ENCODE results near the gene AKR1B15. TPM values are rescaled to one million over a fixed set of nuclear protein-coding genes. Genes with fewer than 3 reads are reported as not detected.

Gene AKR1B15
- total RNA-seq, 1 experiment from 2014 or later: not detected

- DNase-seq (ENCODE audit: low read depth, low spot score) (no peak), ATAC-seq (no peak)
- Histone ChIP-seq H3K4me3 (replicated peaks in 1 of 2; ENCODE audit: low read depth in 1 of 2, low read length in 2 of 2) (no peak overlapping the region), H2AFZ (ENCODE audit: low read depth, low read length, poor library complexity, severe bottlenecking) (no peak overlapping the region), H3K4me2 (ENCODE audit: low read length) (no peak overlapping the region), H3K9me3 (ENCODE audit: control insufficient read depth in 1 of 2, insufficient read depth in 1 of 2, low read depth in 1 of 2, low read length in 2 of 2) (no peaks in the 10 kb centered on the region), H3K27me3 (ENCODE audit: insufficient read depth, low read length) (no peaks in the 10 kb centered on the region; the same call in 1 of the 2 replicates), H3K79me2 (ENCODE audit: insufficient read depth, low read length) (no peaks in the 10 kb centered on the region), H4K20me1 (ENCODE audit: insufficient read depth) (no peaks in the 10 kb centered on the region), H3K9me2 (ENCODE audit: insufficient read depth) (no peaks in the 10 kb centered on the region), H3K27ac (ENCODE audit: low read depth, low read length) (no peak overlapping the region), H3K36me3 (ENCODE audit: control insufficient read depth in 1 of 2, insufficient read depth in 2 of 2, low read length in 2 of 2) (no peaks in the 10 kb centered on the region), H3K4me1 (ENCODE audit: control insufficient read depth in 1 of 2, insufficient read depth in 2 of 2, low read length in 2 of 2) (peaks cover 0 to 7% of the 10 kb centered on the region in 2 experiments; a peak in 1 of 4 replicates), H3K9ac (ENCODE audit: low read length) (no peak overlapping the region)
- intact Hi-C loops (cut with micrococcal nuclease): no loop called here
- no peak for TF ChIP-seq CEBPB (IDR thresholded peaks at IDR 0.05; ENCODE audit: low read depth)
- TF ChIP-seq EZH2phosphoT487 (IDR thresholded peaks at IDR 0.05; ENCODE audit: borderline replicate concordance): no peak
- no peak for TF ChIP-seq TCF7L2 (IDR thresholded peaks at IDR 0.05; ENCODE audit: borderline replicate concordance, extremely low read depth, insufficient read depth, insufficient read length)
- TF ChIP-seq, protein P1, sequence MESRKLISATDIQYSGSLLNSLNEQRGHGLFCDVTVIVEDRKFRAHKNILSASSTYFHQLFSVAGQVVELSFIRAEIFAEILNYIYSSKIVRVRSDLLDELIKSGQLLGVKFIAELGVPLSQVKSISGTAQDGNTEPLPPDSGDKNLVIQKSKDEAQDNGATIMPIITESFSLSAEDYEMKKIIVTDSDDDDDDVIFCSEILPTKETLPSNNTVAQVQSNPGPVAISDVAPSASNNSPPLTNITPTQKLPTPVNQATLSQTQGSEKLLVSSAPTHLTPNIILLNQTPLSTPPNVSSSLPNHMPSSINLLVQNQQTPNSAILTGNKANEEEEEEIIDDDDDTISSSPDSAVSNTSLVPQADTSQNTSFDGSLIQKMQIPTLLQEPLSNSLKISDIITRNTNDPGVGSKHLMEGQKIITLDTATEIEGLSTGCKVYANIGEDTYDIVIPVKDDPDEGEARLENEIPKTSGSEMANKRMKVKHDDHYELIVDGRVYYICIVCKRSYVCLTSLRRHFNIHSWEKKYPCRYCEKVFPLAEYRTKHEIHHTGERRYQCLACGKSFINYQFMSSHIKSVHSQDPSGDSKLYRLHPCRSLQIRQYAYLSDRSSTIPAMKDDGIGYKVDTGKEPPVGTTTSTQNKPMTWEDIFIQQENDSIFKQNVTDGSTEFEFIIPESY (IDR thresholded peaks at IDR 0.05; ENCODE audit: extremely low read depth, insufficient replicate concordance, low read length): no peak
- no peak for TF ChIP-seq YY1 (IDR thresholded peaks at IDR 0.05; ENCODE audit: extremely low read depth, insufficient replicate concordance, low read depth, low read length)
- no peak for TF ChIP-seq POLR2AphosphoS5 (IDR thresholded peaks at IDR 0.05; ENCODE audit: low read depth, low read length)
- TF ChIP-seq ATF3 (IDR thresholded peaks at IDR 0.05): no peak
- TF ChIP-seq MAX (IDR thresholded peaks at IDR 0.05): no peak
- no peak for TF ChIP-seq SP1 (IDR thresholded peaks at IDR 0.05; ENCODE audit: low read depth)
- TF ChIP-seq CBX3 (IDR thresholded peaks at IDR 0.05; ENCODE audit: low read depth): no peak
- no peak for TF ChIP-seq POLR2A (IDR thresholded peaks at IDR 0.05; ENCODE audit: borderline replicate concordance, extremely low read depth, insufficient read depth, insufficient read length)
- no peak for TF ChIP-seq REST (IDR thresholded peaks at IDR 0.05; ENCODE audit: low read depth)
- no peak for TF ChIP-seq EGR1 (IDR thresholded peaks at IDR 0.05; ENCODE audit: low read depth)
- no peak for TF ChIP-seq SIN3A (IDR thresholded peaks at IDR 0.05; ENCODE audit: low read depth)
- CTCF ChIA-PET: interaction anchor here (0.9 to 2.1 kb wide), 2 partner anchors 9 to 179 kb away, joined by 3 to 4 read pairs; no protein-coding TSS in a partner anchor
- RAD21 ChIA-PET (ENCODE audit: low non-redundant PET in 1 of 2, low total read pairs in 2 of 2, uncharacterized antibody in 2 of 2, unreplicated experiment in 2 of 2): no interaction called here
- POLR2A ChIA-PET: no interaction called here
- BruUV-seq (replicated peaks): no TSS peak
These were observed 62.8 kb downstream of the AKR1B15 start for GRCh38 chr7:134611611-134612151.
